Caco-2 (cell line): ENCODE results near the gene ENPP3. TPM values are rescaled to one million over a fixed set of nuclear protein-coding genes. Genes with fewer than 3 reads are reported as not detected.

Experiments
- BruUV-seq: library from RNA; stranded (reverse); fragments of 400-500 nt; replicated peaks from 2 replicates; lab custom pipeline; 2021; lab: Mats Ljungman, UMichigan
- CTCF ChIA-PET: fragments of 300-600 bp; sonication (Branson Sonifier 250); formaldehyde crosslinking; loops from one replicate; lab custom pipeline; 2022; ENCODE audit warnings: antibody characterized with exemption; lab: Charles Lee
- POLR2A ChIA-PET: fragments of 300-600 bp; sonication (Branson Sonifier 250); formaldehyde crosslinking; loops from one replicate; lab custom pipeline; 2022; ENCODE audit warnings: antibody characterized with exemption; lab: Charles Lee
- DNase-seq, 2 experiments: peaks; one replicate each; pipeline versions ENCODE4 v3.0.0 to v3.0.0-alpha.2; 2020 to 2022
- H3K27me3 ChIP-seq: replicated peaks from 2 replicates; pipeline ENCODE4 v1.6.0; 2011; ENCODE audit warnings: low read length; ENCODE audit not compliant: control insufficient read depth, insufficient read depth
- H3K36me3 ChIP-seq: 2 replicates; pipeline ENCODE4 v1.5.1; 2011; ENCODE audit warnings: low read length; ENCODE audit not compliant: control insufficient read depth, insufficient read depth
- H3K4me1 ChIP-seq: fragments of 250-450 bp; sonication (Bioruptor Pico); 2 replicates; pipeline ENCODE4 v1.5.1; 2020; ENCODE audit warnings: mild to moderate bottlenecking
- H3K4me3 ChIP-seq: 2 replicates; pipeline ENCODE4 v1.5.1; 2011; ENCODE audit warnings: low read depth, mild to moderate bottlenecking, control low read depth, low read length
- H3K9me3 ChIP-seq: fragments of 250-450 bp; sonication (Bioruptor Pico); 2 replicates; pipeline ENCODE4 v1.5.1; 2020; ENCODE audit warnings: mild to moderate bottlenecking, moderate library complexity
- H3K27ac Mint-ChIP-seq: one replicate; pipeline ENCODE4 v1.8.0; 2022; ENCODE audit warnings: mixed read lengths; ENCODE audit not compliant: unreplicated experiment
- H3K27me3 Mint-ChIP-seq: one replicate; pipeline ENCODE4 v1.8.0; 2022; ENCODE audit warnings: mixed read lengths; ENCODE audit not compliant: insufficient read depth, unreplicated experiment
- H3K36me3 Mint-ChIP-seq: one replicate; pipeline ENCODE4 v1.8.0; 2022; ENCODE audit warnings: mild to moderate bottlenecking, mixed read lengths; ENCODE audit not compliant: insufficient read depth, unreplicated experiment
- H3K4me1 Mint-ChIP-seq: one replicate; pipeline ENCODE4 v1.8.0; 2022; ENCODE audit warnings: low read depth, mixed read lengths; ENCODE audit not compliant: unreplicated experiment
- H3K4me3 Mint-ChIP-seq: one replicate; pipeline ENCODE4 v1.8.0; 2022; ENCODE audit warnings: mild to moderate bottlenecking, moderate library complexity, mixed read lengths; ENCODE audit not compliant: unreplicated experiment
- H3K9me3 Mint-ChIP-seq: one replicate; pipeline ENCODE4 v1.8.0; 2022; ENCODE audit warnings: mixed read lengths; ENCODE audit not compliant: unreplicated experiment
- intact Hi-C: fragments of 100-400 bp; cut with micrococcal nuclease; formaldehyde crosslinking; loops from one replicate; pipeline ENCODE4 v1.10.0; 2022; ENCODE audit not compliant: unreplicated experiment
- total RNA-seq: library from RNA; stranded (reverse); gene quantifications from 2 replicates; pipeline ENCODE4 v1.2.3, GENCODE V29; 2022
- TF ChIP-seq, protein P1 (sequence below), 2 experiments: fragments of 200-600 bp in 1 of 2; IDR thresholded peaks; 1 replicate in 1 of 2; 2 replicates in 1 of 2; pipeline versions ENCODE4 v1.5.1 to v1.8.0; 2011 to 2022; ENCODE audit warnings: antibody characterized with exemption in 1 of 2, control low read depth in 1 of 2, inconsistent platforms in 1 of 2, low read depth in 1 of 2, low read length in 1 of 2, mild to moderate bottlenecking in 1 of 2, moderate library complexity in 1 of 2; ENCODE audit not compliant: insufficient read depth in 1 of 2, severe bottlenecking in 1 of 2, unreplicated experiment in 1 of 2

The ENPP3 gene
- total RNA-seq, 1 experiment from 2014 or later = not detected

DNA sequence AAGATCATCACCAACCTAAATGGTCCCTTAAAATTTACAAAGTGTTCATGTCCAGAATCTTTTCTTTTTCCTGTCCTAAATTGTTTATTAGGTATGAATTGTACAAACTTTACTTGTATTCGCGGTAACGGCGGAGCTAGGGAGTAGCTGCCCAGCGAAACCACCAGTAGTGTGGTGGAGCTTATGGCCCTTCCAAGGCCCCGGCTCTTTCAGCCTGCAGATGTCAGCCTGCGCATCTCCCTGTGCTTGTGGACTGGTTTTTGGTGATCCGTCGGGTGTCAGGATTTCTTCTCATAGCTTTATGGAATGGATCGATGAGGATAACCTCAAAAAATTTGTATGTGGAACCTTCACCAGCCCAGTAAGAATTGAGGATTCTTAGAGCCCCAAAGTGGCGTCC is 143.5 kb downstream of the ENPP3 start:
- Mint-ChIP-seq H3K4me1 (no peaks in the 10 kb centered on the region), H3K4me3 (no peak overlapping the region), H3K36me3 (no peaks in the 10 kb centered on the region), H3K9me3 (no peaks in the 10 kb centered on the region), H3K27ac (no peak overlapping the region), H3K27me3 (peaks cover 9% of the 10 kb centered on the region)
- Histone ChIP-seq H3K27me3 (no peaks in the 10 kb centered on the region), H3K36me3 (no peaks in the 10 kb centered on the region), H3K4me1 (no peaks in the 10 kb centered on the region), H3K4me3 (no peak overlapping the region), H3K9me3 (no peaks in the 10 kb centered on the region)
- intact Hi-C loops = no loop called here
- peak in 1 of 2 experiments; percentile 8 for DNase-seq
- ChIA-PET POLR2A (no interaction called here), CTCF (interaction anchor here (1.0 kb wide), 1 partner anchor 129 kb away, joined by 3 read pairs; no protein-coding TSS in a partner anchor)
- BruUV-seq = no TSS peak
- TF ChIP-seq, protein P1, sequence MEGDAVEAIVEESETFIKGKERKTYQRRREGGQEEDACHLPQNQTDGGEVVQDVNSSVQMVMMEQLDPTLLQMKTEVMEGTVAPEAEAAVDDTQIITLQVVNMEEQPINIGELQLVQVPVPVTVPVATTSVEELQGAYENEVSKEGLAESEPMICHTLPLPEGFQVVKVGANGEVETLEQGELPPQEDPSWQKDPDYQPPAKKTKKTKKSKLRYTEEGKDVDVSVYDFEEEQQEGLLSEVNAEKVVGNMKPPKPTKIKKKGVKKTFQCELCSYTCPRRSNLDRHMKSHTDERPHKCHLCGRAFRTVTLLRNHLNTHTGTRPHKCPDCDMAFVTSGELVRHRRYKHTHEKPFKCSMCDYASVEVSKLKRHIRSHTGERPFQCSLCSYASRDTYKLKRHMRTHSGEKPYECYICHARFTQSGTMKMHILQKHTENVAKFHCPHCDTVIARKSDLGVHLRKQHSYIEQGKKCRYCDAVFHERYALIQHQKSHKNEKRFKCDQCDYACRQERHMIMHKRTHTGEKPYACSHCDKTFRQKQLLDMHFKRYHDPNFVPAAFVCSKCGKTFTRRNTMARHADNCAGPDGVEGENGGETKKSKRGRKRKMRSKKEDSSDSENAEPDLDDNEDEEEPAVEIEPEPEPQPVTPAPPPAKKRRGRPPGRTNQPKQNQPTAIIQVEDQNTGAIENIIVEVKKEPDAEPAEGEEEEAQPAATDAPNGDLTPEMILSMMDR (IDR thresholded peaks at IDR 0.05; ENCODE audit: insufficient read depth in 1 of 2, low read depth in 1 of 2, low read length in 1 of 2, severe bottlenecking in 1 of 2, unreplicated experiment in 1 of 2) = no peak

DNA sequence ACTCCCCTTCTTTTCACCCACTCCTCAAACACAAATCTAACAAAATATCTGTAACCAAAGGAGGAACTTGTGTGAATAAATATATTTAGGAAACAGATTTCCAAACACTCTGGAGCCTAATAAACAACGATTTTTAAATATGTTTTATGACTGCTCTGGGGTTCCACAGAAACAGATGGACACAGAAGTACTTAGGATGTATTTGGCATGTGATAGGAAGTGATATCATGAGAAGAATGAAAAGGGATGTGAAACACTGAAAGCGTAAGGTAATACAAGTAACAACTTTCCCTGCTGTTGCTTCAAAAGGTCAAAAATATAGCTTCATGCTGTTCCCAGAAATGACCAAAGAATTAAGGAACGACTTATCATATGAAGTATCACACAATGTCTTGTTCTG is 144.6 kb downstream of the ENPP3 start:
- H3K36me3 ChIP-seq = no peaks in the 10 kb centered on the region
- no peaks in the 10 kb centered on the region for H3K9me3 ChIP-seq
- Mint-ChIP-seq H3K27ac (no peak overlapping the region), H3K27me3 (peaks cover 9% of the 10 kb centered on the region), H3K9me3 (no peaks in the 10 kb centered on the region), H3K4me3 (no peak overlapping the region), H3K4me1 (no peaks in the 10 kb centered on the region), H3K36me3 (no peaks in the 10 kb centered on the region)
- TF ChIP-seq, protein P1 (IDR thresholded peaks at IDR 0.05; ENCODE audit: insufficient read depth in 1 of 2, low read depth in 1 of 2, low read length in 1 of 2, severe bottlenecking in 1 of 2, unreplicated experiment in 1 of 2) = no peak
- POLR2A ChIA-PET = no interaction called here
- H3K27me3 ChIP-seq = no peaks in the 10 kb centered on the region
- no TSS peak for BruUV-seq
- no peaks in the 10 kb centered on the region for H3K4me1 ChIP-seq
- CTCF ChIA-PET = no interaction called here
- no peak overlapping the region for H3K4me3 ChIP-seq
- DNase-seq = no peak
- intact Hi-C loops = loop anchor here (1.0 kb wide), 1 partner anchor 129 kb away; no protein-coding TSS in a partner anchor

DNA sequence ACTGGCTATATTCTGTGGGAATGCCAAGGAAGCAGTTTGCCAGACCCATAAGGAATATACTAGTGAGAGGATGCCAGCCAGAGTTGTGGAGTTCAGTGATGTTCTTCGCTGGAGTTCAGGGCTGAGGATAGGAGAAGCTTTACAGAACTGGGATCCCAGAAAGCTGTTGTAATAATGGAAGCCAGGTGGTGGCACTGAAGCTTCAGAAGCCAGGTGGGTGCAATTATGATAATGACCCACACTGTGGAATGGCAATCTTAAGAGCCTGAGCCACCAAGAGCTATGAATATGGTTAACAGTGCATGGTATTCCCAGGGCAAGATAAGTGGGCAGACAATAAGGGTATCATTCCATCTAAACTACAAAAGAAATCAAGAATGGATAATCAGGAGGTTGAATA is 145.7 kb downstream of the ENPP3 start:
- no peaks in the 10 kb centered on the region for H3K36me3 Mint-ChIP-seq
- H3K36me3 ChIP-seq = no peaks in the 10 kb centered on the region
- H3K4me3 ChIP-seq = no peak overlapping the region
- no peaks in the 10 kb centered on the region for H3K4me1 Mint-ChIP-seq
- TF ChIP-seq, protein P1 (IDR thresholded peaks at IDR 0.05; ENCODE audit: insufficient read depth in 1 of 2, low read depth in 1 of 2, low read length in 1 of 2, severe bottlenecking in 1 of 2, unreplicated experiment in 1 of 2) = peak; percentile 17 to 34
- H3K9me3 Mint-ChIP-seq = no peaks in the 10 kb centered on the region
- no TSS peak for BruUV-seq
- POLR2A ChIA-PET = no interaction called here
- H3K4me1 ChIP-seq = no peaks in the 10 kb centered on the region
- H3K4me3 Mint-ChIP-seq = no peak overlapping the region
- peak in 1 of 2 experiments; percentile 13 for DNase-seq
- no peaks in the 10 kb centered on the region for H3K9me3 ChIP-seq
- peaks cover 9% of the 10 kb centered on the region for H3K27me3 Mint-ChIP-seq
- intact Hi-C loops = loop anchor here (1.0 kb wide), 1 partner anchor 128 kb away; no protein-coding TSS in a partner anchor
- H3K27me3 ChIP-seq = no peaks in the 10 kb centered on the region
- CTCF ChIA-PET = interaction anchor here (0.5 to 1.1 kb wide), 5 partner anchors 61 to 140 kb away, joined by 3 to 13 read pairs (median 5); no protein-coding TSS in a partner anchor
- H3K27ac Mint-ChIP-seq = no peak overlapping the region
